Heart left ventricle (tissue), 13 donors: ENCODE data around the gene GGT7.

Experiments
- POLR2A ChIP-seq, 2 donors: fragments of 450-650 bp; IDR thresholded peaks; one replicate each; pipeline ENCODE4 v1.6.1; 2017; ENCODE audit warnings: antibody characterized with exemption in 2 of 2, mild to moderate bottlenecking in 2 of 2, moderate library complexity in 2 of 2
- TF ChIP-seq, protein P1 (sequence below), 12 donors: fragments of 200-600 bp; sonication (generic) in 4 of 12; IDR thresholded peaks; one replicate each; pipeline versions ENCODE4 v1.5.0 to v1.8.0; 2018 to 2022; ENCODE audit warnings: antibody characterized with exemption in 12 of 12, mild to moderate bottlenecking in 5 of 12
- donor health status: ischemic (EF 13 %, LVEDD 7.1; RV severe dilation, severe dysfunction).
- donor health status: DM: no; HTN: yes; CAD: no.
- donor health status: DM: no; HTN: no; CAD: no.
- donor health status: ischemic (EF 25% LVEDD 6.9; RV normal size, moderate dysfunction).
- donor health status: ischemic (EF 25% LVEDD 5.7; RV mildly dilated, moderate dysfunction).
- donor health status: ischemic (EF 35%, LVEDD 5.7; RV mildly dilated, moderate dysfunction).
- donor health status: nonischemic (EF 11% LVEDD 7.7; RV severe dilation, severe dysfunction).
- donor health status: DM: yes; HTN: yes; CAD: no.
- donor health status: PGD.
- donor health status: ischemic (EF 29% LVEDD 5.4; RV normal size, mild dysfunction).
- donor health status: nonischemic (EF 23%, LVEDD 6.1; RV moderate dilation, normal function).

DNA sequence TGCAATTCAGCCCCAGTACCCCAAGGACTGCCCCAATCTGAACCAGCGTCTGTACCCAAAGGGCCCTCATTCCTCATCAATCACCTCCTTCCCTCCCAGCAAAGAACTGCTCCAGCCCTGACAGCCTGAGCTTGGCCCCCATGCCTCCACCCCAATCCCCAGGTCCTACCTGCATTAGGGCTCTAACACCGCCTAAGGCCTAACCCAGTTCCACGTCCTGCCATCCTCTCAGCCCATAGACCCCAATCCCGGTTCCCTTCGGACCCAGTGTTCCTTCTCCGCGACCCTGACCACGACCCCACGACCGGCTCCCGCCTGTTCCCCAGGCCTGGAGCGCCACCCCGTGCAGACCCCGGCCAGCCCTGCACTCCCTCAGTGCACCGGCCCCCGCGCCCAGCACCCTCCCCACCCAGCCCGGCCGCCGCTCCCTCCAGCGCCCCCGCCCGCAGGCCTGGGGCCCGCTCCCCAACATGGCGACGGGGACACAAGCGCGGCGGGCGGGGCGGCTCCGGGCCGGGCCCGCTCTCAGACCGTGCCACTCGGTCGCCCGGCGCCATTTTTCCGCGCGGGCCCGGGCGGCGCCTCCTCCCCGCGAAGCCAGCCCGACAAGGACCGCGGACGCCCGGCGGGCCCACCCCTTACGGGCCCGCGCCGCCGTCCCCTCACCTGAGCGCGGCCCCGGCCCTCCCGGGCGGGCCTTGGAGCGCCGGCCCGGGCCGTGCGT lies 47.7 kb downstream of the GGT7 start:
- TF ChIP-seq, protein P1, sequence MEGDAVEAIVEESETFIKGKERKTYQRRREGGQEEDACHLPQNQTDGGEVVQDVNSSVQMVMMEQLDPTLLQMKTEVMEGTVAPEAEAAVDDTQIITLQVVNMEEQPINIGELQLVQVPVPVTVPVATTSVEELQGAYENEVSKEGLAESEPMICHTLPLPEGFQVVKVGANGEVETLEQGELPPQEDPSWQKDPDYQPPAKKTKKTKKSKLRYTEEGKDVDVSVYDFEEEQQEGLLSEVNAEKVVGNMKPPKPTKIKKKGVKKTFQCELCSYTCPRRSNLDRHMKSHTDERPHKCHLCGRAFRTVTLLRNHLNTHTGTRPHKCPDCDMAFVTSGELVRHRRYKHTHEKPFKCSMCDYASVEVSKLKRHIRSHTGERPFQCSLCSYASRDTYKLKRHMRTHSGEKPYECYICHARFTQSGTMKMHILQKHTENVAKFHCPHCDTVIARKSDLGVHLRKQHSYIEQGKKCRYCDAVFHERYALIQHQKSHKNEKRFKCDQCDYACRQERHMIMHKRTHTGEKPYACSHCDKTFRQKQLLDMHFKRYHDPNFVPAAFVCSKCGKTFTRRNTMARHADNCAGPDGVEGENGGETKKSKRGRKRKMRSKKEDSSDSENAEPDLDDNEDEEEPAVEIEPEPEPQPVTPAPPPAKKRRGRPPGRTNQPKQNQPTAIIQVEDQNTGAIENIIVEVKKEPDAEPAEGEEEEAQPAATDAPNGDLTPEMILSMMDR (IDR thresholded peaks at IDR 0.05), result peak in 6 of 12 donors; percentile 7 to 24 (median 9)
- no peak for TF ChIP-seq POLR2A (IDR thresholded peaks at IDR 0.05)
